UCSD-AML1 (cell line): ENCODE results near the gene PARP8.
"Not testable (repeated sequence)": the region's sequence is repeated elsewhere in the genome, so short reads cannot be mapped to it uniquely, and the experiment has no call there.

Experiments used
- DNase-seq: peaks from one replicate; lab custom pipeline; 2025; ENCODE audit not compliant: unreplicated experiment; lab: John Stamatoyannopoulos, UW

The PARP8 gene

DNA sequence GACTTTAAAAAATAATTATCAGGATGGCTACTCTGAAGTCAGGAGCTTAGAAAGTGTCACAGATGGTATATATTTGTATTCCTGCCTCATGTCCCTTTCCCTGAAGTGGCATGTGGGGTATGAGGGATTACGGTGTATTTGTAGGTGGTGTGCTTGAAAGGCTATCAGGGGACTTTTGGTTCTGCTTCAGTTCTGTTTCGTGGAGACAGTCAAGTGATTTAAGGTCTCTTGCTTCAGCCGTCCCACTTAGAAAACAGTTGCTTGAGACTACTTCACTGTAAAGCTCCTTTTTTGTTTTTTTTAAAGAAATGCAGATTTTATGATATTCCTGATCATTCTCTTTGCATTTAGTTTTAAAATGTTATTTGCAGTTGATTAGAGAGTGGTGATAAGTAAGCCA lies 18.3 kb downstream of the PARP8 start:
- no peak for DNase-seq

DNA sequence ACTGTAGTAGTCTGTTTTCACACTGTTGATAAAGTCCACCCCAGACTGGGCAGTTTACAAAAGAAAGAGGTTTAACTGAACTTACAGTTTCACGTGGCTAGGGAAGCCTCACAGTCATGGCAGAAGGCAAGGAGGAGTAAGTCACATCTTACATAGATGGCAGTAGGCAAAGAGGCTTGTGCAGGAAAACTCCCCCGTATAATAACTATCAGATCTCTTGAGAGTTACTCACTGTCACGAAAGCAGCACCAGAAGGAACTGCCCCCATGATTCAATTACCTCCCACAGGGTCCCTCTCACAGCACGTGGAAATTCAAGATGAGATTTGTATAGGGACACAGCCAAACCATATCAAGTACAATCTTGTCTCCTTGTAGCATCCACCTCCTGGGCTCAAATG lies 21.1 kb downstream of the PARP8 start:
- DNase-seq: no peak

DNA sequence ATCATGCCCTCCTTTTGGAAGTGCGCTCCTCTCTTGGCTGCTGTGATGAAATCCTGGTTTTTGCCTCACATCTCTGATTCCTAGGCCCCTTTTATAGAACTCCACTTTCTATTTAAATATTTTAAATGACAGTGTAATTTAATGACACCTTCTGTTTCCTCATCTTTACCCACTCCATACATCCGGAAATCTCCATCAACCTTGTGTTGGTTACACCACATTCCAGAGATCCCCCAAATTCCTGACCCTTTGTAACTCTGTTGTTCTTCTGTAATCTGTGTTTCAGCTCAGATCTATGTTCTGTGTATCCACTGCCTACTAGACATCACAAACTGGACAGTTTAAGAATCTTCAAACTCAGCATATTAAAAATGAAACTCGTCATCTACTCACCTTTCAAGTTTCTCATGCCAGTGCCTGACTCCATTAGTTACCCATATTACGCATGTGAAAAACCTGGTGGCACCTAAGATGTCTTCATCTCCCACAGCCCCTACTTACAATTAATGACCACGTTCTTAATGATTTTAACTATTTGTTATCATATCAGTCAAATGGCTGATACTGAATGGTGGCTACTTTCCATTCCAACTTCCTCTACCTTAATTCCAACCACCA lies 25.1 kb downstream of the PARP8 start:
- DNase-seq: no peak

DNA sequence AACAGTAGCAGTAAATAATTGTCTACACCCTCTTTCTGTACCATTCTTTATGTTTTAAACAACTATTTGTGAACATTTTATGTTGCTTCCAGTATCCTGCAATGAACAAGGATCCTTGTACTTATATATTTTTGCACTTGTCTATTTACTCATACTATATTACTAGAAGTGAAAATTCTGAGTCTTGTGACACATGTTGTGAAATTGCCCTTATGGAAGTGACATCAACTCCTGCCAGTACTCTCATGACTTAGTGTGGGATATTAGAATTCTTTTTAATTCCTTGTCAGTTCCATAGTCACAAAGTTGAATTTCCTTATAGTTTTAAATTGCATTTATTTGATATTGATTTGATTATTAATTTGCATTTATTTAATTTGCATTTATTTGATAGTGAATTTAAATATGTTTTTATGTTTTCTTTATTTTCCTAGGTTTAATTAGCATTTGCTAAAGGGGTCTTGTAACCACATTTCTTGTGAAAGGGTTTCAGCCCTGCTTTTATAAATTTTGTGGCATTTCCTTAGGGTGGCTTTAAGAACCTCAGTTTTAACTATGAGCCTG lies 27.7 kb downstream of the PARP8 start:
- DNase-seq: no peak

DNA sequence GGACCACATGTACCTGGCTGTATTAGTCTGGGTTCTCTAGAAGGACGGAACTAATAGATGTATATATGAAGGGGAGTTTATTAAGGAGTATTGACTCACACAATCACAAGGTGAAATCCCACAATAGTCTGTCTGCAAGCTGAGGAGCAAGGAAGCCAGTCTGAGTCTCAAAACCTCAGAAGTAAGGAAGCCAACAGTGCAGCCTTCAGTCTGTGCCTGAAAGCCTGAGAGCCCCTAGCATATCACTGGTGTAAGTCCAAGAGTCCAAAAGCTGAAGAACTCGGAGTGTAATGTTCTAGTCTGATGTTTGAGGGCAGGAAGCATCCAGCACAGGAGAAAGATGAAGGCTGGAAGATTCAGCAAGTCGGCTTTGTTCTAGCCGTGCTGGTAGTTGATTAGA lies 28.2 kb downstream of the PARP8 start:
- DNase-seq: not testable (repeated sequence)

DNA sequence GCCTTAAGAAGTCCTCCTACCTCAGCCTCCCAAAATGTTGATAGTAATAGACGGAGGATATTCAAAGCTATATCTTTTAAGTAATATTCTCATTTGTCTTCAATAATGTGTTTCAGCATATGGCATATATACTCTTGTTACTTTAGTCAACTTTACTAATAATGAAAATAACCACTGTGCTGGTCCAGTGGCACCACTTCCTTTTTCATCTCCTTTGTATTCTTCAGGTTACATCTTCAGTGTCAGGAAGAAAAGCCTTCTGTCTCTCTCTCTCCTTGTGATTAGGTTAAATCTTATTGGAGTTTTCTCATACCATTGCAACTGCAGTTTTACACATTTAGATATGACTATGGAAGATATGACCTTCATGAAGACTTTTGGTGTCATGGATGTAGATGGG lies 31.3 kb downstream of the PARP8 start:
- DNase-seq: no peak

DNA sequence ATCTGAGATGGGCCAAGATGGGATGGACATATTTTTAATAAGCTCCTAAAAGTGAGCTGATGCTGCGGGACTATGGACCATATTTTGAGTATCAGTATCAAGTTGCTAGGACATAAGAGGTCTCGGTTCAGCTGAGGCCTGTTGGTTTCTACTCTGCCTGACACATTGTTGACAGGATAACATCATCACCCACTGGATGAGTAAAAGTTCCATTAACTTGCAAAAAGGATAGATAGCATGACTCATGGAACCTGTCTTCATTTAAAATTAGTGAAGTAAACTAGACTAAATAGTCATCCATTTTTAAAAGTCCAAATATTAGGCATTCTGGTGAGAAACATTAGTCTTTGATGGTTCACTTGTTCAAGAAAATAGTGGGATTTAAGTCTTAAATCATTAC lies 33.3 kb downstream of the PARP8 start:
- no peak for DNase-seq

DNA sequence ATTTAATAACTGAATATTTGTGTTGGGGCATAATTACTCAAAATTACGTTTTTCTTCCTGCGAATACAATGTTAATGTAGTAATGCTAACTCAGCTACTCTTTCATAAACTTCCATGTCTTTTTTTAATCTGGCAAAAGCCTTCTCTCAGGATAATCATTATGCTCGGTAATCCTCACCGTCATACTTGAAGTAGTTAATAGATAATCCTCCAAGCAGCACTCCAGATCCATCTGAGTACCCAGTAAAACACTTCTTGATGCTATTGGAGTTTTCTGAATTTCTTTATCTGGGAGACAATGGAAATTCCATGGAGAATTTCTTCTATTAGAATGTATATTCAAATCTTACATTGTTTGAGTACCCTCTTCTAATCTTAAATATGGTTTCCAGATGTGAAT lies 34.3 kb downstream of the PARP8 start:
- DNase-seq: no peak

DNA sequence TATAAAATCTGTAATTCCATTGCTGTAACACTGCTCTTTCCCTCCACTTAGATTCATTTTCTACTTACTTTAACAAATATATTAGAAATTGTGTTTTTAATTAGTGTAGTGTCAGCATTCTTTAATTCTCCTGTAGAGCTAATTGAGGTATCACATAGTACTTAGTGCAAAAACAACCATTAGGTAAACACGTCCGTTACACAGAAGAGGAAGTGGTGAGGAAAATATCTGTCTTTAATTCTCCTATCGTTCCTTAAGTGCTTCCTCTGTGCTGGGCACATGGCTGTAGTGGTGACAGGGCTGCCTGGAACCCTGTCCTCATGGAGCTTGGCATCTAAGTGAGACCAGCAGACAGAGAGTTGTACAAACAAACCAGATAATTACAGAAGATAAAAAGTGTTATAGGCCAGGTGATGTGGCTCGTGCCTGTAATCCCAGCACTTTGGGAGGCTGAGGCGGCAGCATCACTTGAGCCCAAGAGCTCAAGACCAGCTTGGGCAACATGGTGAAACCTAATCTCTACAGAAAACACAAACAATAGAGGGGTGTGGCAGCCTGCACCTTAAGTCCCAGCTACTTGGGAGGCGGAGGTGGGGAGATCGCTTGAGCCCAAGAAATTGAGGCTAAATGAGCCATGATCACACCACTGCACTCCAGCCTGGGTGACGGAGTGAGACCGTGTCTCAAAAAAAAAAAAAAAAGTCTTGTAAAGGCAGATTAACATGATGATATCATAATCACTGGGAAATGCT lies 36.4 kb downstream of the PARP8 start:
- DNase-seq: no peak

DNA sequence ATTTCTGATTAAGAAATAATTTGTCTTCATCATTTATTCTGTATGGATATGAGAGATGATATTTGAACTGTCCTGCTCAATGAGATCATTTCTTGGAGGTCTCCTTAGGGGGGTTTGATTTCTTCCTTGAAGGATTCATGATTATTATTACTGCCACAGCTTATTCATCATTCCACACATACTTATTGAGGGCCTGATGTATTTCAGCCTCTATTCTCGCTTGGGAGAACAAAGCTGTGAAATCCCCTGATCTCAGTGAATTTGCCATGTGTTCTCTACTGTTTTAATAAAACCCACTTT lies 36.9 kb downstream of the PARP8 start:
- DNase-seq: no peak

DNA sequence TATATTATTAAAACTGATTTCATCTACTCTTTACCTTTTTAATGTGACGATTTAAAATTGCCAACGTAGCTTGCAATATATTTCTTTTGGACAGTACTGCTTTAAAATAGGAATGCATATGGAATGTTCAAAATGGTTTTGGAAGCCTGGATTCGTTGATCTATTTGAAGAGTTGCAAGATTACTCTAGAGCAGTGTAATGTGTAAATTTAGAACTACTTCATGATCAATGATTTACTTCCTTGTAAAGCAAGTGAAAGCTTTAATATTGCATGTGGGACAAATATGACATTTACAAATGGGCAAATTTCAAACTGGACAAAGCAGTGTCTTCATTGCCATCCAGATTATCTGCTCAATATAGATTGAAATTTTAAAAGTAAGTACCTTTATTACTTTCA lies 38.3 kb downstream of the PARP8 start:
- DNase-seq: no peak

DNA sequence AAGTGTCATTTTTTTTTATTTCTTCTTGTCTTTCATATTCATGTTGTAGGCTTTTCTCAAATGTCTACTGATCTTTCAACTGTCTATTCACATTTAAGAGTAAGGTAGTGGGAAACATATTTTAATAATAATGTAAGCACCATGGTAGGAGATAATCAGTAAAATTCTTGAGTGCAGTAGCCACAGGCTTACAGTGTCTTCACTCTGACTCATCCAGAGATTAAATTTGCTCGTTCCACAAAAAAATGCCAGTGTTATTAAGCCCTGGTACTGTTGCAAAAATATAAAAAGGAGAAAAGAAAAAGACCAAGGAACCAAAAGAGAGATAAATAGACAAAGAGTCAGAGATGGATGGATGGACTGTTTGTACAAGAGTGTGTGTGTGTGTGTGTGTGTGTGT lies 43.0 kb downstream of the PARP8 start:
- no peak for DNase-seq

DNA sequence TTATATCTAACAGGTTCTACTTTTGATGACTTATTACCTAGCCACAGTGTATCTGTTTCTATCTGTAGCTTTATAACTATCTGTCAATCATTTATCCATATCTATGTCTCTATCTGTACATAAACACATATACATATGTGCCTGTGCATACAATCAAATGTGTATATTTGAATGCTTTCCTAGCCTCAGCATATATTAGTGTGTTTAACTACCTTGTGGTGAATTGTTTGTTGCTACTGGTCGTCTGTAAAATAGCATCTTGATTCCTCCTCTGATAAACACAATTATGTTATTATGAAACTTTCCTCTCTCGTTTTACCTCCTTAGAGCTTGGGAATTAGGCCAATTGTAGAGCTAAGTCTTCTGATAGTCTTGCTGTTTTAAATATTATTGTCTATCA lies 44.4 kb downstream of the PARP8 start:
- DNase-seq: no peak

DNA sequence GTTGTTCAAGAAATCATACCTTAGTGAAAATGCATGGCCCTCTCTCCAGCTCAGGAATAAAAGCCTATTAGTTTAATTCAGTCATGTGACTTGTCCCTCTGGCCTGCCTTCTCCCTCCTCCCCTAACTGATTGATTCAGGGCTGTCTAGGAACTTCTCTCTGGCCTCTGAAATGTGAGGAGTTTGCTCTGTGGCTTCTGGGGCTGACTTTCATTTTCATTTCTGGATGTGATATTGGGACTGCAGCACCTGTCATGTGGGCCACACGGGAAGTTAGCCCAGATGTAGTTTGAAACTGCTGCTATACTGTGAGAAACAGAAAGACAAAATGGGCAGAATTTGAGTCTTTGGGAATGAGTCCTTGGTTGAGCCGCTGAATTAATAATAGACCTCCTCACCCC lies 44.8 kb downstream of the PARP8 start:
- no peak for DNase-seq

DNA sequence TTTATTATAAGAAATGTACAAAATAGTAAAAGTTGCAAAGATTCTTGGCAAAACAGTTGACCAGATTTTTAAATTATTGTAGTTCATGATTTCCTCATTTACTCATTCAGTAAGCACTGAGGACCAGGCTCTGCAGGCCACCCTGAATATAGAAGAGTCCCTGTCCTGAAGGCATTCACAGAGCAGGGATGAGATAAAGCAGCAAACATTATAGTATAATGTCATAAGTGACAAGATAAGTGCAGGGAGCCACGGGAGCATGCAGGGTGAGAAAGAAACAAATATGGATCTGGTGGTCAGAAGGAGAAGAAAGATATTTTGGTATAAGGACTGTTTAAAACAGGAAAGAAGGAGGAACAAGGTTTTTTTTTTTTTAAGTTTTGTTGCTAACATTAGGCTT lies 46.0 kb downstream of the PARP8 start:
- no peak for DNase-seq

DNA sequence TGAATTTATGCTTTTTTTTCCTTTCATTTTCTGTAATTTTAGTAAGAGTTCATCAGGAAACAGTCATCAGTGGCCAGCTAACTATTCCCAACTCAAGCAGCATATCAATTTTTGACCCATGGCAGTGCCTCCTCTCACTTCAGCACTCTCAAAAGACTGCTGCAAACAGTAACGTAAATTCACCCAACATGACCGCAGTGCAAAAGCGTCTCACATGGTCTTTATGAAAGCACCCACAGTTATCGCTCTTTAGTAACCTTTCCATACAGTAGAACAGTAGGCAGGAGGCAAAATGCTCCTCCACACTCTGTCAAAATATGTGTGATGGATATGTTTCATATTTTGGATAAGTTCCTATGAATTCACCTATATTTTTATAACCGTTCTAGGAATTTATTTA lies 48.6 kb downstream of the PARP8 start:
- no peak for DNase-seq

DNA sequence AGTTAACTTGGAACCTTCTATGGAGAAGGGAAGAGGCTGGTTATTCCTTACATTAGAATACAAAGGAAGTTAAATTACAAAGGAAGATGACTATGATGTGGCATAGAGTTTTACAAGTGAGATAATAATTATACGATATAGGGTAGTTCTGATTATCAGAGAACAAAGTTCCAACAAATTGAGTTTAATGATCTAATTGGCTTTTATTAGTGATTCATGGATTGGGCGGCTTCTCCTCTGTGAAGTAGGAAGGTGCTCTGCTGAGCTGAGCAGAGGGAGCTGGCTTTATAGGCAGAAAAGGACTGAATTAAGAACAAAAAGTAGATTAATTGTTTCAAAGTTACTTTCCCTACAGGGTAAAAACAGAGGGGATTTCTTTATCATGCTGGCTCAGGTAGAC lies 49.7 kb downstream of the PARP8 start:
- DNase-seq: no peak

DNA sequence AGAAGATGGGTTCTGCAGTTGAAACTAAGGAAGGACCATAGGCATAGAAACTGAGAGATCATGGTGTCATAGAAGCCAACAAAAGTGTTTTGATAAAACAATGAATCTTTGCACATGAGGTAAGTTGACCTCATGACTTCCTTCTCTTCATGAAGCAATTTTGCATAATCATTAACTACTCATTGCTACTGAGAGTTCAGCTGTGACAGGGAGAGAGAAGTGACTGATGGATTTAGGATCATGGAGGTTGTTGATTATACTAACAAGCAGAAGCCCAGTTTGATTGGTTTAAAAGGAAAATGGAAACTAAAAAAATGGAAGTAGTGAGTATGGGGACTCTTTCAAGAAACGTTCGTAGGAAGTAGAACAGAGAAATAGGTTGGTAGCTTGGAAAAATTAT lies 51.2 kb downstream of the PARP8 start:
- no peak for DNase-seq

DNA sequence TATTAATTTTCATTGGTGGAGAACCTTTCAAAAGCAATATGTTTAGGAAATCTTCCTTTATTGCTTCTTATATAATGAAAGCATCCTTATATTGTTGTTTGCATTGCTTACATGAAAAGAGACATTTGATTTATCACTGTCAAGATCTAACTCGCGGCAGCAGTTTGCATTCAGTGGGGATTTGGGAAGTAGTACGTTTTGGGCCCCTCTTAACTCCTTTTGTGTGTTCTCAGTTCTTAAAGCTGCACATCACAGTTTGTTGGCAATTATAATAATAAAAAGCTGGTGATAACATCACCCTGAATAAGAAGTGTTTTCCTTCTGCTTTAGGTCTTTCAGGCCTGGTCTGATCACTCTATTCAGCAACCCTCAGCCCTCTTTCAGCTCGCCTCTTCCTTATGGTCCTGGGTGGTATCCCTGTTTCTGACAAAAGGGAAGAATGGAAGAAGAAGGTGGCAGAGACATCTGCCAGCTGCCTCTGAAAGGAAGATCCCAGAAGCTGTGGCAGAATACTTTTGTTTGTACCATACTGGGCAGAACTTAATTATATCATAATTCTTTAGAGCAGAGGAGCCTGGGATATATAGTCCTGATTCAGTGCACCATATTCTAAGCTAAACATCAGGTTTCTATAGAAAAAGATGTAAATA lies 53.7 kb downstream of the PARP8 start:
- no peak for DNase-seq

DNA sequence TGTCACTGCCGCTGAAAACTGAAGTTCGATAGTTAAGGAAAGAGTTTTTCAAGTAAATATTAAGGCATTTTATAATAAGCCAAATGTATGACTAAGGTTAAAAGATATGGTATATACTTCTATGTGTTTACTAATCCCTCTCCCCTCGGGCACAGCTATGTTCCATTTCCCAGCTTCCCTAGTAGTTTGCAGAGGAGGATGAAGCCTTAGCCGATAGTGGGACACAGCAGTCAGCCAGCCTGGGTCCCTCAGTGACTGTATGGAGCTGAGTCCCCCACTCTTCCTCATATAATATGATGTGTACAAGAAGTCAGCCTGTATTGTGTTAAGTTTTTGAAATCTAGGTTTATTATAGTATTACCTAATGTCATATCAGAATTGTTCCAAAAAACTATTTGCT lies 55.8 kb downstream of the PARP8 start:
- DNase-seq: no peak

DNA sequence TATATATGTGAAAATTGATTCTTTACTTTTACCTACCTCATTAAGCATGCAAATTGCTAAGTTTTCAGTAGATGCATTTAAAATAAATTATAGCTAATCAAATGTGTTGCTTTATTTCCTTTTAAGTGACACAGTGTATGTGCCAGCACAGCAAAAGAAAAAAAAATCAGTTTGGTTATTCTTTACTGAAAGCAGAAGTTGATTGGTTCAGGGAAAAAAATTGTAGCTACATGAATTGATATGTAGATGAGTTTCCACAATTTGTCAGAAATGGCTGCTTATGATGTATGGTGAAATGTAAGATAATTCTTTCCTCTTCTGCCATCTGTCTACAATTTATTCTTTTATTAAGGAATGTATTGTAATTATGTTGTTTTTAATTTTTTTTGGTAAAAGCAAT lies 57.8 kb downstream of the PARP8 start:
- DNase-seq: no peak

DNA sequence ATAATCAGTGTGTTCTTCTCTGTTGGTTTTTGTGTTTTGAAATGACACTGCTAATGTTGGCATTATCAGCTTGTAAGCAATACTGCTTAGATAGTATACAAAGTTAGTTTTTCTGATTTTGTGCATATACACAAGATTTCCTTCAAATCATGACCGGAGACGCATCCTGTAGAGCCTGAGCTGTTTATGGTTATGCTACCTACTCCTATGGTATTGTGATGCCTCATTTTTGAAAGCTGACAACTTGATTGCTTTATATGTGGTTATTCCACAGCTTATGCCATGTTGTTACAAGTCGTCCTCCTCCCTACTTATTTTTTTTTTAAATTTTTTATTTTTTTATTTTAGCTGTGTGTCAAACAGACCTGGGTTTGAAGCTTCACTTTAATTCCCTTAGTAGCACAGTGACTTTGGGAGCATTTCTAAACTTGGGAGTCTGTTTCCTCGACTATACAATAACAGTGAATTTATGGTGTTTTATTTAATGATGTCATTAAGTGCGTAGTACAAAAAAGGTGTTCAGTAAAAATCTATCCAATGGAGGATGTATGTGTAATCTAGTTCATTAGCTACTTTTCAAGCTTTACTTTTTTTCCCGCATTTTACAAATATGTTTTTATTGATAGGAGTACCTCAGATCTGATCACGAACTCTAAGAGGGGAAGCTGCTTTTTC lies 59.5 kb downstream of the PARP8 start:
- DNase-seq: no peak
